Measurements from ENCODE around the gene SBNO2.

SBNO2 gene

GRCh38 chr19:1068009-1069001 is 105.8 kb downstream of the SBNO2 start:
- peak; percentile 62 for DNase-seq

DNA sequence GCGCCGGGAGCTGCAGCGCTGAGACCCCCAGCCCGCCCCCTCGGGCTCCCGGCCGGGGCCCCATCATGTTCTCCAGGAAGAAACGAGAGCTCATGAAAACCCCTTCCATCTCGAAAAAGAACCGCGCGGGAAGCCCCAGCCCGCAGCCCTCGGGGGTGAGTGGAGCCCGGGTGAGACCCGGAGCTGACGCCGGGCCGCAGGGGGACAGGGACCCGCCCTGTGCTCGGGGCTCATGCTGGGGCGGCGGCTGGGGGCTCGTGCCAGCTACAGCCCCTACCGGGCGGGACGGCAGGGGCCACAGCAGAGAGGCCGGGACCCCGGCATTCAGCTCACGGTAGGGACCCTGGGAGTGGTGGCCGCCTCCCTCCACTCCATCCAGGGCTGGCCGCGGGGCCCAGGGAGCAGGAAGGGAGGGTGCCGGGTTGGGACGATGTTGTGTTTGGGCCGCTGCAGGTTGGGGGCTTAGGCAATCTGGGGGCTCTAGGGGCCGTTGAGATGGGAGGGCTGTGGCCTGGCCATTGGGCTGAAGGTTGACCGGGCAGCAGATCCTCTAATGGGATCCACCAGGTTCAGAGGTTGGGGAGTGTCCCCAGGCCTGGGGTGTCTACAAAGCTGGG is 106.6 kb downstream of the SBNO2 start:
- DNase-seq = peak; percentile 44

DNA sequence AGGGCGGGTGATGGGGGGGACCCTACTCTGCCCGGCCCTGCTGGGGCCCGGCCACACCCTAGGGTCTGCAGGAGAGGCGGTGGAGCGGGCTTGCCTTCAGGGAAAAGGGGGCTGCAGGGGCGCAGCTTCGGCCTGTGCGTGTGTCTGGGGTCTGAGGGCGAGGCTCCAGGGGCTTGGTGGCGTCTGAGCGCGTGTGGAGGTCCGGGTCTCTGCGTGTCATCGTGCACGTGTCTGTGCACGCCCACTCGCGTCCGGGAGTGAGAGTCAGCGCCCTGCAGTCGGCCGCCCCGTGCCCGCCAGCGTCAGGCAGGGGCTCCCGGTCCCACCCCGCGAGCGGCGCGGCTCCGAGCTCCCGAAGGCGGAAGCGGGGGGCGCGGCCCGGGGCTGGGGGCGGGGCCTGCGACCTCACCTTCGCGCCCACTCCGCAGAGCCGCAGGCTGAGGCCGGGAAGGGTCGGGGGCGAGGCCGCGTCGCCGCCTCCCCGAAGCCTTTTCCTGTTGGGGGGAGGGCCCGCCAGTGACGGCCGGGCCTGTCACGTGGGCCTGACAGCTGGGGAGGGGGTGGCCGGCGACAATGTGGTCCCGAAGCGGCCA is 107.2 kb downstream of the SBNO2 start, which contains the start of gene ARHGAP45:
TSS of gene ARHGAP45 (plus strand) at position 420 of the 593 bp plus-strand sequence. CDS start 239 bp downstream, outside the sequence.
- DNase-seq = peak; percentile 84

- no peak for DNase-seq
Observed at GRCh38 chr19:1066251-1066747, 107.8 kb downstream of the SBNO2 start.

GRCh38 chr19:1065606-1066109 is 108.4 kb downstream of the SBNO2 start:
- no peak for DNase-seq

DNA sequence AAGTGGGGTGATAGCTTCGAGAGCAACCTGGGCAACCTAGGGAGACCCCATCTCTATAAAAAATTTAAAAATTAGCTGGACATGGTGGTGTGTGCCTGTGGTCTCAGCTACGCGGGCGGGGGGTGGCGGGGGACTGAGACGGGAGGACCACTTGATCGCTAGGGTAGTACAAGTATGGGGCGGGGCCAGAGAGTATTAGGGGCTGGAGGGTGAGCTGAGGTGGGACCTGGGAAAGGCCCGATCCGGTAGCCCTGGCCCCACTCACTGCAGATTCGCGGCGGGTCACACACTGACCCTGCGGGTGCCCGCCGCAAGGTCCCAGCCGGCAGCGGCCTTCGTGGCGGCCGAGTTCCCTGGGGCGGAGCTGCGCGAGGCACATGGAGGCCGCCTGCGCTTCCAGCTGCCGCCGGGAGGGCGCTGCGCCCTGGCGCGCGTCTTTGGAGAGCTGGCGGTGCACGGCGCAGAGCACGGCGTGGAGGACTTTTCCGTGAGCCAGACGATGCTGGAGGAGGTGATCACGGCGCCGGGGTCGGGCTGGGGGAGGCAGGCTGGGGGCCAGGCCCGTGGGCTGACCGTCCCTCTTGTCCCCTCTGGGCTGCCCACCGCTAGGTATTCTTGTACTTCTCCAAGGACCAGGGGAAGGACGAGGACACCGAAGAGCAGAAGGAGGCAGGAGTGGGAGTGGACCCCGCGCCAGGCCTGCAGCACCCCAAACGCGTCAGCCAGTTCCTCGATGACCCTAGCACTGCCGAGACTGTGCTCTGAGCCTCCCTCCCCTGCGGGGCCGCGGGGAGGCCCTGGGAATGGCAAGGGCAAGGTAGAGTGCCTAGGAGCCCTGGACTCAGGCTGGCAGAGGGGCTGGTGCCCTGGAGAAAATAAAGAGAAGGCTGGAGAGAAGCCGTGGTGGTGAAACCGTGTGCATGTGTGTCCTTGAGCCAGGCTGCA is 109.1 kb downstream of the SBNO2 start:
- DNase-seq = peak; percentile 88

DNA sequence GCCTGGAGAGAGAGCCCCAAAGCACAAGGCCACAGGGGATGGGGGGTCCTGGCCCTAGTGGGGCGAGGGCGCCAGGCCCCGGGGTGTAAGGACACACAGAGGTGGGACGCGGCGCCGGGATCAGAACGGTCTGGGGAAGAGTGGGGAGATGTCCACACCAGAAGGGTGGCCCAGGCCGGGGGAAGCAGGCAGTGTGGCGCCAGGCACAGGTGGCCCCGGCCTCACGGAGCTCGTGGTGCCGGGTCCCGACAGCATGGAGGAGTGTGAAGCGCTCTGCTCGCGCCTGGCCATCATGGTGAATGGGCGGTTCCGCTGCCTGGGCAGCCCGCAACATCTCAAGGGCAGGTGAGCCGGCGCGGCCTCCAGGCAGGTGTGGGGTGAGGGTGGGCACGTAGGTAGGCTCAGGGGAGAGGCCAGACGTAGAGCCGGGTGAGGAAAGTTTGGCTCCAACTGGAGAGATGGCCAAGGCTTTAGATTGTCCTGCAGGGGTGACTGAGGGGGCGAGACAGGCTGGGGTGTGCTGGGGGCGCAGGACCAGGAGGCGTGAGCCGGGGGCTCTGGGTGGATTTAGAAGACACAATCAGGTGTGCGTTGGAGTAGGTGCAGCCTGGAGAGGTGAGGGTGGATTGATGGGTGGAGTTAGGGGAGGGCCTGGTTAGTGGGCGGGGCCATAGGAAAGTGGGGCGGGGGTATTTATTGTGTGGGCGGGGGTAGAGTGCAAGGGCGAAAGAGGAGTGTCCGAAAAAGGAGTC is 110.0 kb downstream of the SBNO2 start:
- no peak for DNase-seq

DNA sequence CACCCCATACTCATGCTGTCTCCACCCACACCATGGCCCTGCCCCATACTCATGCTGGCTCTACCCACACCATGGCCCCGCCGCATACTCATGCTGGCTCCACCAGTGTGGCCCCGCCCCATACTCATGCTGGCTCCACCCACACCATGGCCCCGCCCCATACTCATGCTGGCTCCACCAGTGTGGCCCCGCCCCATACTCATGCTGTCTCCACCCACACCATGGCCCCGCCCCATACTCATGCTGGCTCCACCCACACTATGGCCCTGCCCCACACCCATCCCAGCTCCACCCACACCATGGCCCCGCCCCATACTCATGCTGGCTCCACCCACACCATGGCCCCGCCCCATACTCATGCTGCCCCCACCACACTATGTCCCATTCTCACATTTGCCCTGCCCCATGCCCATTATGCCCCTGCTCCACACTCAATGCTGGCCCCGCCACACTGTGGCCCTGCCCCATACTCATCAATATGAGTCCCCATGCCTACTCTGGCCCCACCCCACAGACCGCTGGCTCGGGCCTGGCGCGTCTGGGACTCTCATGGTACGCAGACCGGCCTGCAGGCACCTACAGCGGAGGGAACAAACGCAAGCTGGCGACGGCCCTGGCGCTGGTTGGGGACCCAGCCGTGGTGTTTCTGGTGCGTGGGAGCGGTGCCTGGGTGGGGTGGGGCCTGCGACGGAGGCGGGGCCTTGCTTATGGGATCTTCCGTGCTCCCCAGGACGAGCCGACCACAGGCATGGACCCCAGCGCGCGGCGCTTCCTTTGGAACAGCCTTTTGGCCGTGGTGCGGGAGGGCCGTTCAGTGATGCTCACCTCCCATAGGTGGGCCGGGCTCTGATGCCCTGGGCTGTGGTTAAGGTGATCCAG is 110.8 kb downstream of the SBNO2 start:
- peak; percentile 42 for DNase-seq

GRCh38 chr19:1062387-1063029 is 111.6 kb downstream of the SBNO2 start:
- peak; percentile 37 for DNase-seq

- DNase-seq = no peak
Observed at GRCh38 chr19:1061987-1062386, 112.1 kb downstream of the SBNO2 start.

- no peak for DNase-seq
Observed at GRCh38 chr19:1060689-1061088, 113.4 kb downstream of the SBNO2 start.

- DNase-seq = no peak
Observed at GRCh38 chr19:1058112-1058511, 116.0 kb downstream of the SBNO2 start.
